ENCODE data around the gene DLEC1.

GRCh38 chr3:38137615-38138348 lies 98.8 kb downstream of the DLEC1 start:
- TF ChIP-seq CTCF (conservative IDR thresholded peaks at IDR 0.05; ENCODE audit: low read length) (no peak), EZH2phosphoT487 (IDR thresholded peaks at IDR 0.05; ENCODE audit: borderline replicate concordance) (no peak)

Data from Loucy (cell line).